MV-4-11 (cell line): ENCODE data around the gene ACOXL.
A peak's percentile ranks its signal among the peaks of the same experiment; 100 is the strongest.
"Not testable (repeated sequence)": the region's sequence is repeated elsewhere in the genome, so short reads cannot be mapped to it uniquely, and the experiment has no call there.

ENCODE experiments used
- DNase-seq: peaks from one replicate; lab custom pipeline; 2025; lab: John Stamatoyannopoulos, UW

ACOXL gene

DNA sequence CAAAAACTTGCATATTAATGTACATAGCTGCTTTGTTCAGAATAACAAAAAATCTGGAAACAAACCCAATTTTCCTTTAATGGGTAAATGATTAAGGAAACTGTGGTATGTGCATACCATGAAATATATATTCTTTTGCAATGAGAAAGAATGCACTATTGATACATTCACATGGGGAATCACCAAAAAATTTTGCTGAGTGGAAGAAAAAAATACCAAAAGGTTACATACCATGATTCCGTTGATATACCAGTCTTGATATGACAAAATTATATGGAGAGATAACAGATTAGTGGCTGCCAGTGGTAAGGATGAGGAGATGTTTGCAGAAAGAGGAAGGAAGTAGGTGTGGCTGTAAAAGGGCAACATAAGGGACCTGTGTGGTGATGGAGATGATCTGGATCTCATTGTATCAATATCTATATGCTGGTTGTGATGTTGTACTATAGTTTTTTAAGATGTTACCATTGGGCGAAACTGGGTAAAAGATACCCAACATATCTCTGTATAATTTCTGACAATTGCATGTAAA lies 333.8 kb downstream of the ACOXL start:
- peak; percentile 22 for DNase-seq

DNA sequence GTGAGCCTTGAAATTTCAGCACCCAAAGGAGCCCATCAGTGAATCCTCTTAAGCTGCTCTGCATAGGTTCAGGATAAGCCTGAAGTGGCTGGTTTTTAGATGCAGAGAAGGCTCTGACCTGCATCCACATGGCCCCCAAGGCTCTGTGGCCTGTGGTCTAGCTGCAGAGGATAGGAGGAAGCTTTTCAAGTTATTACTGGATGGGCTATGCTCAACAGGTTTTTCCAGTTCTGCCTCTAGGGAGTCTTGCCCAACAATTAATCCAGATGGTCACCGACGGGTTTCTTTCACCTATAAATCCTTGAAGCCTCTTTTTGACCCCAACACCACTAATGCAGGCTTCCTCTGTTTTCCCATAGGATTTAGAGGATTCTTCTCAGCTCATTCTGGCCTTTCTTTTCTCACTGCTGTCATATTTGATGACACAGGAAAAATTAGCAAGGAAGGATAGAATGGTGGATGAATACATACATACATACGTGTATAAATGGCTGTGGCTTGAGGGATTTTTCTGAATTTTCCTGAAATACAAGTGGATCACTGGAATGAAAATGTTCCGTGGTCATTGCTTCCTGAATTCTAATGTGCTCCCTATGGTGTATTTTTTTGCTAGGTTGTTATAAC lies 336.2 kb downstream of the ACOXL start:
- DNase-seq = peak; percentile 62

DNA sequence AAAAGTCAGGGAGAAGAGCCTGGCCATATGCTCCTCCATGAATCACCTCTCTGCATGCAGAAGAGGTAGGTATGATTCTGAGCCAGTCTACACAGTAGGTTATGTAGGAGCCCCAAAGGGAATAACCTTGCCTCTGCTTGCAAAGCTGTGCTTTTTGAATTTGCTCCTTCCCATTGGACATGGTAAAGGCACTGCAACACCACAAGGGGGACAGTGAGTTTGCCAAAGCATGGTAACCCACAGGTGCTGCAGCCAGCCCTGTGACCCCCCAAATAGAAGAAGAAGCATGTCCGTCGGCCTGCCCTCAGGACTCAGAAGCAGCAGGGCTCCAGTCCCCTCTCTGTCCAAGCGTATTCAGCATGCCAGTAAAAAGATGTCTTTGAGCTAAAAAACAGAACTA lies 337.3 kb downstream of the ACOXL start:
- no peak for DNase-seq

DNA sequence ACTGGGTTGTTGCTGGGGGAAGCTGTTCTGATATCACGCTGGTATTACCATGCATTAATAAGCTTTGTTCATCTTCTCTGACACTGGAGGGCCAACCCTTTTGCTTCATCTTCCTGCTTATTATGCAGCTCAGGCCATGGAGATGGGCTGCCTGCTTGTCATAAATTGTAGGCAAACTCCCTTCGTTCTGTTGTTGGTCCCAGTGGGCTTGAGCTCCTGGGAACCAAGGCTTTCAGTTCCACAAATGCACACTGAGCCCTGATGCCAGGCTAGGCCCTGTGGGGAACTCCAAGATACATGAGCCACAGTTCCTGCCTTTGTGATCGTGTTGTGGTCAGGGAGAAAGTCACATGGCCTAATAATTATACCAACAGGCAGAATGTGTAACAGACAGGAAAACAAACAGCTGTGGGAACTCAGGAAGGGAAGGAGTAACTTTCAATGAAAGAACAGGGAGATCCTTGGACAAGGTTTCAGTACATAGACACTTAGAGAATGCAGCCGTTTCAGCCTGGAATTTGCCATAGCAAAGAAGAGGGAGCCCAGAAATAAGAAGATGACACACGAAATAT lies 339.3 kb downstream of the ACOXL start:
- peak; percentile 65 for DNase-seq

- DNase-seq = no peak
Measured at GRCh38 chr2:111072220-111072871, 340.0 kb downstream of the ACOXL start.

- DNase-seq = not testable (repeated sequence)
Measured at GRCh38 chr2:111082659-111083058, 350.3 kb downstream of the ACOXL start.

- DNase-seq = no peak
Measured at GRCh38 chr2:111091811-111092211, 359.4 kb downstream of the ACOXL start.

GRCh38 chr2:111094691-111095090 lies 362.3 kb downstream of the ACOXL start:
- no peak for DNase-seq

GRCh38 chr2:111095434-111095833 lies 363.1 kb downstream of the ACOXL start:
- DNase-seq = no peak

DNA sequence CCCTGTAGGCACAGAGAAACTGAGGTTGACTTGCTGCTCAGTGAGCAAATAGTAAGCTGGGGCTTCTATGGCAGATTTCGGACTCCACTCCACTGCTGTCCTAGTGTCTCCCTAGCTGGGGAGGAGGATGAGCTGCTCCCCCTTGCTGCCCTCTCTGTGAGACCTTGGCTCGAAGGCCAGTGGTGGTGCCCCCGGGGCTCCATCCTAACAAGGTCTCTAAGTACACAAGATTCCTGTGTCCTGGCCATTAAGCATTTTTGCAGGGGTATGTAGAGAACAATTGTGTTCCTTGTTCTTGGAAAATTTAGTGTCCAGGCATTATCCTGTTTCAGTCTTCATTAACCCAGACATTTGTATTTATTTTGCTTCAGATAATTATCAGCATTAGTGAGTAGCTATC lies 367.0 kb downstream of the ACOXL start:
- no peak for DNase-seq

DNA sequence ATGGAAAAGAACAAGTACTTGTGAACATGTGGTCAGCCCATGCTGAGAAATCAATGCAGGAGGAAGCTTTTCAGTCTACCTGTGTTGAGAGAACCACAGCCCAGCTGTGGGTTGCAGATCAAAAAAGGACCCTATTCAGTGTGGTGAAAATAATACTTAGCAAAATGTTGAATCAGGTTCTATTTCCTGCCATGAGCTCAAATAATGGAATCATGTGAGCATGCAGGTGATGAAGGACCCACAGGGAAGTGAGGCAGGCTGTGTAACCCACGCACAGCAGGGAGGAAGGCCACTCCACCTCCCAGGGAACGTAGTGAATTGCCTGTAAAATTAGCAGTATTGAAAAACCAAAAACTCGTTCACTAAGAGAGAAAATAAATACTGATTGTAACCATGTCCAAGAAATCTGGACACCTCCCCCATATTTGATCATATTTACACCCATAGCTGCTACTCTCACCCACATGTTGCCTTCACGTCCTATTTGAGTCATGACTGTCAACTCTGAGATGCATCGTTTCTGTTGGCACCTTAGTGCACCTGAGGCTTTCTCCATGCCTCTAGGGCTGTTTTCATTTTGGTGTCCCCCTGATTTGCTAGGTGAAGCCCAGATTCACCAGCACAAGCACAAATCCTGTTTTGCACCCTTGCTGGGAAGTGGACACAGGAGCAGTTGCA lies 367.9 kb downstream of the ACOXL start:
- no peak for DNase-seq

DNA sequence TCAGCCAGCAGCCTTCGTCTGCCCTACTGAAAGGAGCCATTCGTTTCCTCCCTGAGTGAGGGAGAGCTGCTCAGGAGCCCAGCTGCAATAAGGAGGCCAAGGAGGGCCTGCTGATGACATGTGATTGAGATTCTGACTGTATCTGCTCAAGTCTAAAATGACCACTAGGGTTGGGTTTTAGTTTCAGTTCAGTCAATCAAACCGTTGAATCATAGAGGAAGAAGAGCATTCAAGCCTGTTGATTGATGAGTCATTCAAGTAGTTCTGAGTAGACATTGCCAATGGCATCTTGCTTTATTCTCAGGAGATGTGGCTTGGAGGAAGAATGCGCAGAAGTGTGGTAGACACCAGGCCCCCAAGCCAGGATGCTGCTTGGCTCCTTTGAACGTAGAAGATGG lies 368.4 kb downstream of the ACOXL start:
- peak; percentile 97 for DNase-seq

- DNase-seq = no peak
Measured at GRCh38 chr2:111101592-111101991, 369.2 kb downstream of the ACOXL start.

DNA sequence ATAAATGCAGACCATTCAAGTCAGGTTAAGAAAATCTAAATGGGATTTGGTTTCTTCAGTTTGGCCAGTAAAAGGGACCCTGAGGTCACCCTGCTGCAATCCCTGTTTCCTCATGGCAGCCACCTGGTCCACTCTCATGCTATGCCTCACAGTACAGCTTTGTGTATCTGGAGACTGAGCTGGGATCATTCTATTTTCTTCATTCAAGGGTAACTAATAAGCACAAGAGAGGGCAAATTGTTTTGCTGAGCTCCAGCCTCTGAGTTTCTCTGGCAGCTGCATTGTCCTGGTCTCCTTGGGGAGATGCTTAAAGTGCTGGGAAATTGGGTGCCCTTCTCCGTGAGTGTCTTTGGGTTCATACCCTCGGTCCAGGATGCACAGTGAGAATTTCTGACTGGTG lies 369.8 kb downstream of the ACOXL start:
- no peak for DNase-seq

DNA sequence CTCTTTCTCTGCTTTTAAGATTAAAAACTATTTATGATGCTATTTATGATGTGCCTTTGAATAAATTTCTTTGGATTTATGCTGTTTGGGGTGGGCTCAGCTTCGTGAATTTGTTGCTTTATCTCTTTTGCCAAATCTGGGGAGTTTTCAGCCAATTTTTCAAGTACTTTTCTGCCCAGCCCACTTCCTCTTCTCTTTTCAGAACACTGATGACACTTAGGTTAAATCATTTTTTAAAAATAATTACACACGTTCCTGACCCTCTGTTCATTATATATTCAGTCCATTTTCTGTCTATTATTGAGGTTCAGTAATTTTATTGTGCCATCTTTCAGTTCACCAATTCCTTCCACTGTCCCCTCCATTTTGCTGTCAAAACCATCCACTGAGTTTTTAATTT lies 373.6 kb downstream of the ACOXL start:
- no peak for DNase-seq

DNA sequence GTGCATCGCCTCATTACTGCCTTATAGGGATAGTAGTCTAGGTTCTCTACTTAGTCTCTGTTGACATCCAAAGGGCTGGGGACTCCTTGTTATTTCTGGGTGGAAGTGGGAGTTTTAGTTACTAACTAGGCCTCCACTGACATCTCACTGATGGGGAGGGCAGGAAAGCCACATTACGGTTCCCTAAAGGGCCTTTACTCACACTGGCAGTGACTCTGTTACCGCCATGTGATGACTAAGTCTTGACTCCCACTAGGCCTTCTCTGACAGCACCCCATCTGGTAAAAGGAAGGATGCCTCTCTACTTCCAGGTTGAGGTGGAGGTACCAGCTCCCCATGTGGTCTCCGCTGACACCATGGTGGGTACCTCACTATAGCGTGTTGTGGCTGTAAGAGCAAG lies 374.3 kb downstream of the ACOXL start:
- DNase-seq = peak; percentile 78

- no peak for DNase-seq
Measured at GRCh38 chr2:111108745-111109271, 376.4 kb downstream of the ACOXL start.

DNA sequence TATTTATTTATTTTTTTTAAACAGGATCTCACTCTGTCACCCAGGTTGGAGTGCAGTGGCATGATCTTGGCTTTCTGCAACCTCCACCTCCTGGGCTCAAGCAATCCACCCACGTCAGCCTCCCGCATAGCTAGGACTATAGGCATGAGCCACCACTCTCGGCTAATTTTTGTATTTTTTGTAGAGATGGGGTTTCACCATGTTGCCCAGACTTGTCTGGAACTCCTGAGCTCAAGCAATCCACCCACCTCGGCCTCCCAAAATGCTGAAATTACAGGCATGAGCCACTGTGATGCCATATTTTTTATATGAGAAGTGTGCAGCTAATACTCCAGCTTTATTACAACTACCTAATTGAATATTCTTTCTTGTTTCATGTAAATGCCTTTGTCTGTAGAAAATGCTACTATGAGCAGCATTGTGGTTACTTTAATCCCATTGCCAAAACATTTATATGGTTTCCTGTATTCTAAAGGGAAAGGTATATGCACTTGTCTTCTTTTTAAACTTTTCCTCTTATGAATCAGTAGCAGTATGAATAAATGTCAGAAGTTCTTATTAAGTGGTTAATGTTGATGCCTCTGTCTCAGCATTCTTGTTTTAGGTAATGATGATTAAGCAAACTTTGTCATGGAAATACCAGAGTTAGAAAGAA lies 378.9 kb downstream of the ACOXL start:
- no peak for DNase-seq

DNA sequence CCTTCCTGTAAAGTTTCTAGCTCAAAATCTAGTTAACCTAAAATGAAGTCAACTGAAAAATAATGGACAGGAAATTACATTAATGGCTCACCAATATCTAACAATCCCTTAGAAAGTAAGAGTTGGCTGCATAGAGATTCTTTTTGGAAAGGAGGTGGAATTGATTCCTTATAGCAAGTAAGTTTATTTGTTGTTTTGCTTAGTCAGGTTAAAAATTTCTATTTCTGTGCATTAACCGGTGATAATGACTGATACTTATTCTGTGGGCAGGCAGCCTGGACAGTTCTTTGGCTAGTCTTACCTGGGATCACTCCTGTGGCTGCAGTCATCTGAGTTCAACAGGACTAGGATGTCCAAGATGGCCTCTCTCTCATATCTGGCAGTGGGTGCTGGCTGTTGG lies 381.5 kb downstream of the ACOXL start:
- DNase-seq = no peak

DNA sequence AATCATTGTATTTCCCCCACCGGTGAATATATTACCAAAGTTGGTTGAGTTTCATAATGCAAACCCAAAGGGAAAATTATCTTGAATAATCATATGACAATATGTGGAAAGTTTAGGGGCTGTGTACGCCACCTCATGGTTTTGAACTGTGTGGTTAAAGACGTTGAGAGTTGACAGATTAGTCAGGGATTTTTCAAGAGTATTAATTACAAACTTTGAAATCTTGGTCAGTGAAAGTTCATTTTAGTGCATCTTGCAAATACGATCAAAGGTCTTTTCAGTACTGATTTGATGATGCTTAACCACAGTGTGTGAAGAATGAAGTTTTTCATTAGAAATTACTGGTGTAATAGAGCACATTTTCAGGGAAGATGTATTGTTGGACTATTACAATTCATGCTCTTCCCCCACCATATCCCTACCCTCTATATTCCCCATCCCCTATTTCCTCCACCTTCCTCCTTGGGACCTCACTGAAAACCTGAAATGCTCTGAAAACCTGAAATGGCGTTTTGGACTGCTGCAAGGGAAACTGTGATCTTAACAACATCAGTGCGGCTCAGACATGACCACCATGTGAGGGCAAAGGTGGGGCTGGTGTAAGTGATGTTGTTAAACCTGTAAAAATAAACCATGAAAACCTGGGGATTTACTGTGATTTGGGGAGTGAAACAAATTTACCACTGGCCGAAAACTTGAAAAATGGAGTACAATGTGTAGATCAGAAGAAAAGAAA lies 383.8 kb downstream of the ACOXL start:
- no peak for DNase-seq

- peak; percentile 53 for DNase-seq
Measured at GRCh38 chr2:111116843-111117597, 384.6 kb downstream of the ACOXL start.
